WTC11 (cell line): Measurements from ENCODE around the gene CNKSR3.

Experiments
- SOX15 ChIP-seq: fragments of 250-450 bp; sonication (Bioruptor Pico); IDR thresholded peaks from 2 replicates; pipeline ENCODE4 v1.9.0; 2021; ENCODE audit warnings: mild to moderate bottlenecking
- TF ChIP-seq, protein P1 (sequence below): sonication (generic); formaldehyde crosslinking; IDR thresholded peaks from 2 replicates; pipeline ENCODE4 v1.8.0; 2022; ENCODE audit warnings: missing genetic modification reagents

GRCh38 chr6:154414021-154414813, 96.3 kb downstream of the CNKSR3 start:
- no peak for TF ChIP-seq SOX15 (CRISPR knock-in tag)
- TF ChIP-seq, protein P1, sequence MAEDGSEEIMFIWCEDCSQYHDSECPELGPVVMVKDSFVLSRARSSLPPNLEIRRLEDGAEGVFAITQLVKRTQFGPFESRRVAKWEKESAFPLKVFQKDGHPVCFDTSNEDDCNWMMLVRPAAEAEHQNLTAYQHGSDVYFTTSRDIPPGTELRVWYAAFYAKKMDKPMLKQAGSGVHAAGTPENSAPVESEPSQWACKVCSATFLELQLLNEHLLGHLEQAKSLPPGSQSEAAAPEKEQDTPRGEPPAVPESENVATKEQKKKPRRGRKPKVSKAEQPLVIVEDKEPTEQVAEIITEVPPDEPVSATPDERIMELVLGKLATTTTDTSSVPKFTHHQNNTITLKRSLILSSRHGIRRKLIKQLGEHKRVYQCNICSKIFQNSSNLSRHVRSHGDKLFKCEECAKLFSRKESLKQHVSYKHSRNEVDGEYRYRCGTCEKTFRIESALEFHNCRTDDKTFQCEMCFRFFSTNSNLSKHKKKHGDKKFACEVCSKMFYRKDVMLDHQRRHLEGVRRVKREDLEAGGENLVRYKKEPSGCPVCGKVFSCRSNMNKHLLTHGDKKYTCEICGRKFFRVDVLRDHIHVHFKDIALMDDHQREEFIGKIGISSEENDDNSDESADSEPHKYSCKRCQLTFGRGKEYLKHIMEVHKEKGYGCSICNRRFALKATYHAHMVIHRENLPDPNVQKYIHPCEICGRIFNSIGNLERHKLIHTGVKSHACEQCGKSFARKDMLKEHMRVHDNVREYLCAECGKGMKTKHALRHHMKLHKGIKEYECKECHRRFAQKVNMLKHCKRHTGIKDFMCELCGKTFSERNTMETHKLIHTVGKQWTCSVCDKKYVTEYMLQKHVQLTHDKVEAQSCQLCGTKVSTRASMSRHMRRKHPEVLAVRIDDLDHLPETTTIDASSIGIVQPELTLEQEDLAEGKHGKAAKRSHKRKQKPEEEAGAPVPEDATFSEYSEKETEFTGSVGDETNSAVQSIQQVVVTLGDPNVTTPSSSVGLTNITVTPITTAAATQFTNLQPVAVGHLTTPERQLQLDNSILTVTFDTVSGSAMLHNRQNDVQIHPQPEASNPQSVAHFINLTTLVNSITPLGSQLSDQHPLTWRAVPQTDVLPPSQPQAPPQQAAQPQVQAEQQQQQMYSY (CRISPR knock-in tag): no peak
